K562 (cell line): Measurements from ENCODE around the gene MPC1. TPM values are rescaled to one million over a fixed set of nuclear protein-coding genes. Genes with fewer than 3 reads are reported as not detected.

Source experiments
- ATF2 ChIP-seq: sonication (generic); formaldehyde crosslinking; IDR thresholded peaks from 2 replicates; pipeline ENCODE4 v1.8.1; 2022; ENCODE audit warnings: missing genetic modification reagents
- MCM3 ChIP-seq: fragments of 450-650 bp; IDR thresholded peaks from 2 replicates; pipeline ENCODE4 v1.6.1; 2016
- SLC30A9 ChIP-seq: fragments of 250-450 bp; sonication (Bioruptor Pico); IDR thresholded peaks from 2 replicates; pipeline ENCODE4 v1.8.0; 2022; ENCODE audit warnings: mild to moderate bottlenecking, moderate library complexity
- TOE1 ChIP-seq, 2 experiments: fragments of 450-650 bp in 1 of 2; sonication (generic) in 1 of 2; formaldehyde crosslinking in 1 of 2; IDR thresholded peaks; 2 replicates each; pipeline versions ENCODE4 v1.7.1 to v1.8.0; 2016 to 2022; ENCODE audit warnings: borderline replicate concordance in 2 of 2, mild to moderate bottlenecking in 2 of 2, antibody characterized with exemption in 1 of 2, inconsistent platforms in 1 of 2, low read depth in 1 of 2, missing genetic modification reagents in 1 of 2, moderate library complexity in 1 of 2
- TRIM24 ChIP-seq, 2 experiments: fragments of 450-650 bp; IDR thresholded peaks; 2 replicates each; pipeline ENCODE4 v1.6.1; 2016
- ZBTB40 ChIP-seq, 2 experiments: fragments of 450-650 bp in 1 of 2; sonication (generic) in 1 of 2; formaldehyde crosslinking in 1 of 2; IDR thresholded peaks; 2 replicates each; pipeline versions ENCODE4 v1.7.1 to v1.9.0; 2016 to 2022; ENCODE audit warnings: inconsistent platforms in 1 of 2, mild to moderate bottlenecking in 1 of 2, missing genetic modification reagents in 1 of 2
- ZEB2 ChIP-seq: fragments of 450-650 bp; IDR thresholded peaks from 2 replicates; pipeline ENCODE4 v1.6.1; 2016
- ZNF146 ChIP-seq: IDR thresholded peaks from one replicate; pipeline ENCODE4 v1.6.1; 2018; ENCODE audit warnings: missing compliant biosample characterization; ENCODE audit not compliant: unreplicated experiment
- ZNF696 ChIP-seq: fragments of 250-450 bp; sonication (Bioruptor Pico); conservative IDR thresholded peaks from 2 replicates; pipeline ENCODE4 v1.4.0; 2020; ENCODE audit warnings: mild to moderate bottlenecking, moderate library complexity
- polyA plus RNA-seq, 8 experiments: library from polyadenylated mRNA; depleted of rRNA in 4 of 8; stranded (reverse) in 5 of 8; unstranded in 3 of 8; fragments of >200 nt; fragmentation: Nextera tagmentation in 2 of 8; fragmentation: Illumina TruSeq in 1 of 8; extraction: Ambion mirVana in 2 of 8; extraction: Trizol in 1 of 8; gene quantifications; 2 replicates each; pipeline versions ENCODE4 v1.2.1 to v1.2.3, GENCODE V29; 2011 to 2014; ENCODE audit warnings: inconsistent platforms in 1 of 8, missing spikeins in 1 of 8
- total RNA-seq, 7 experiments: library from RNA; depleted of rRNA in 6 of 7; stranded (reverse); fragments of >200 nt in 6 of 7; fragmentation: Illumina TruSeq in 2 of 7; extraction: Trizol in 2 of 7; gene quantifications; 2 replicates each; pipeline versions ENCODE4 v1.2.1 to v1.2.3, GENCODE V29; 2011 to 2021; ENCODE audit warnings: low replicate concordance in 1 of 7

MPC1 gene
- total and polyA plus RNA-seq, 9 of the 15 experiments (the other 6 are each of a cell fraction or from before 2014, with no cell fraction given) = 78.6 to 185 (median 138) TPM

GRCh38 chr6:166381733-166382499 lies 824 bp downstream of the MPC1 start (continued):
- TF ChIP-seq ATF2 (no peak), ZBTB40 (IDR thresholded peaks at IDR 0.05) (no peak), ZBTB40 (CRISPR knock-in tag; IDR thresholded peaks at IDR 0.05) (no peak), ZNF696 (CRISPR knock-in tag) (no peak), ZEB2 (peak; percentile 99), SLC30A9 (CRISPR knock-in tag) (no peak), ZNF146 (CRISPR knock-in tag) (no peak), TRIM24 (IDR thresholded peaks at IDR 0.05) (no peak), MCM3 (no peak), TOE1 (IDR thresholded peaks at IDR 0.05; ENCODE audit: borderline replicate concordance) (no peak), TOE1 (CRISPR knock-in tag; IDR thresholded peaks at IDR 0.05; ENCODE audit: borderline replicate concordance, low read depth) (no peak)
